Hepatocyte (in vitro differentiated cells): ENCODE data around the gene CDK6.

Experiments
- EZH2 ChIP-seq: fragments of 200-600 bp; sonication (generic); IDR thresholded peaks from 2 replicates; pipeline ENCODE4 v1.6.1; 2016; ENCODE audit warnings: antibody characterized with exemption, mild to moderate bottlenecking, borderline replicate concordance
- EZH2phosphoT487 ChIP-seq: fragments of 200-600 bp; sonication (generic); IDR thresholded peaks from one replicate; pipeline ENCODE4 v1.6.1; 2018; ENCODE audit warnings: antibody characterized with exemption, mild to moderate bottlenecking, low read depth, moderate library complexity; ENCODE audit not compliant: unreplicated experiment, severe bottlenecking
- TF ChIP-seq, protein P1 (sequence below): fragments of 200-600 bp; sonication (generic); IDR thresholded peaks from 2 replicates; pipeline ENCODE4 v1.5.1; 2016; ENCODE audit warnings: antibody characterized with exemption, mild to moderate bottlenecking; ENCODE audit not compliant: poor library complexity

GRCh38 chr7:92797284-92797683, 39.1 kb downstream of the CDK6 start:
- TF ChIP-seq, protein P1, sequence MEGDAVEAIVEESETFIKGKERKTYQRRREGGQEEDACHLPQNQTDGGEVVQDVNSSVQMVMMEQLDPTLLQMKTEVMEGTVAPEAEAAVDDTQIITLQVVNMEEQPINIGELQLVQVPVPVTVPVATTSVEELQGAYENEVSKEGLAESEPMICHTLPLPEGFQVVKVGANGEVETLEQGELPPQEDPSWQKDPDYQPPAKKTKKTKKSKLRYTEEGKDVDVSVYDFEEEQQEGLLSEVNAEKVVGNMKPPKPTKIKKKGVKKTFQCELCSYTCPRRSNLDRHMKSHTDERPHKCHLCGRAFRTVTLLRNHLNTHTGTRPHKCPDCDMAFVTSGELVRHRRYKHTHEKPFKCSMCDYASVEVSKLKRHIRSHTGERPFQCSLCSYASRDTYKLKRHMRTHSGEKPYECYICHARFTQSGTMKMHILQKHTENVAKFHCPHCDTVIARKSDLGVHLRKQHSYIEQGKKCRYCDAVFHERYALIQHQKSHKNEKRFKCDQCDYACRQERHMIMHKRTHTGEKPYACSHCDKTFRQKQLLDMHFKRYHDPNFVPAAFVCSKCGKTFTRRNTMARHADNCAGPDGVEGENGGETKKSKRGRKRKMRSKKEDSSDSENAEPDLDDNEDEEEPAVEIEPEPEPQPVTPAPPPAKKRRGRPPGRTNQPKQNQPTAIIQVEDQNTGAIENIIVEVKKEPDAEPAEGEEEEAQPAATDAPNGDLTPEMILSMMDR = no peak
- TF ChIP-seq EZH2 = no peak
- TF ChIP-seq EZH2phosphoT487 = no peak
